Endothelial cell of umbilical vein (primary cell): ENCODE results near the gene SATB2. TPM values are rescaled to one million over a fixed set of nuclear protein-coding genes. Genes with fewer than 3 reads are reported as not detected.

ENCODE experiments used
- BruUV-seq: library from RNA; stranded (reverse); fragments of 400-500 nt; replicated peaks from 2 replicates; lab custom pipeline; 2021; lab: Mats Ljungman, UMichigan
- CTCF ChIA-PET: fragments of 300-600, 350-600 bp; sonication (Branson Sonifier 250); formaldehyde crosslinking; loops from one replicate; lab custom pipeline; 2021; ENCODE audit warnings: antibody characterized with exemption, inconsistent platforms; lab: Charles Lee
- POLR2A ChIA-PET: fragments of 300-600, 350-600 bp; sonication (Branson Sonifier 250); formaldehyde crosslinking; loops from one replicate; lab custom pipeline; 2021; ENCODE audit warnings: antibody characterized with exemption, inconsistent platforms; lab: Charles Lee
- DNase-seq: peaks from one replicate; pipeline ENCODE4 v3.0.0-alpha.2; 2011; ENCODE audit warnings: low read depth, low spot score
- FAIRE-seq: peaks from 2 replicates; lab custom pipeline; 2011; peaks lifted over from hg19 to GRCh38; lab: Jason Lieb, UNC
- H2AFZ ChIP-seq: 2 replicates; pipeline ENCODE4 v1.6.0; 2012; ENCODE audit warnings: low read depth, low read length, control low read depth, inconsistent platforms
- H3K27ac ChIP-seq: 2 replicates; pipeline ENCODE4 v1.5.1; 2011; ENCODE audit warnings: low read depth, mild to moderate bottlenecking, control low read depth, low read length, moderate library complexity; ENCODE audit not compliant: insufficient read depth
- H3K27me3 ChIP-seq, 2 experiments: 2 replicates each; pipeline versions ENCODE4 v1.6.0 to v1.6.1; 2011; ENCODE audit warnings: low read length in 2 of 2, mixed read lengths in 1 of 2; ENCODE audit not compliant: control insufficient read depth in 2 of 2, insufficient read depth in 2 of 2
- H3K36me3 ChIP-seq, 2 experiments: 2 replicates in 1 of 2; 3 replicates in 1 of 2; pipeline ENCODE4 v1.5.1; 2011; ENCODE audit warnings: low read length in 2 of 2, mild to moderate bottlenecking in 1 of 2, moderate library complexity in 1 of 2; ENCODE audit not compliant: control insufficient read depth in 2 of 2, insufficient read depth in 2 of 2; ENCODE audit errors: extremely low read depth in 1 of 2
- H3K4me1 ChIP-seq: 3 replicates; pipeline ENCODE4 v1.5.1; 2011; ENCODE audit warnings: mild to moderate bottlenecking, low read length; ENCODE audit not compliant: control insufficient read depth, insufficient read depth; ENCODE audit errors: extremely low read depth
- H3K4me2 ChIP-seq: 2 replicates; pipeline ENCODE4 v1.6.1; 2011; ENCODE audit warnings: low read length, control low read depth, mixed read lengths; ENCODE audit not compliant: insufficient read depth
- H3K4me3 ChIP-seq, 3 experiments: fragments of 200-600 bp in 1 of 3; sonication (generic), shearing (Covaris generic) in 1 of 3; replicated peaks in 1 of 3; 2 replicates each; pipeline ENCODE4 v1.5.1; 2011 to 2016; ENCODE audit warnings: control low read depth in 3 of 3, low read length in 3 of 3, mild to moderate bottlenecking in 2 of 3, inconsistent platforms in 1 of 3, low read depth in 1 of 3, moderate library complexity in 1 of 3; ENCODE audit not compliant: insufficient read depth in 1 of 3
- H3K79me2 ChIP-seq: 2 replicates; pipeline ENCODE4 v1.6.0; 2012; ENCODE audit warnings: low read length, inconsistent platforms; ENCODE audit not compliant: control insufficient read depth, insufficient read depth
- H3K9ac ChIP-seq: replicated peaks from 2 replicates; pipeline ENCODE3; 2011; ENCODE audit warnings: low read length, control low read depth; ENCODE audit not compliant: insufficient read depth; ENCODE audit errors: extremely low read depth
- H3K9me1 ChIP-seq: replicated peaks from 3 replicates; pipeline ENCODE4 v1.6.0; 2011; ENCODE audit warnings: mild to moderate bottlenecking, low read length; ENCODE audit not compliant: control insufficient read depth, insufficient read depth; ENCODE audit errors: extremely low read depth
- H3K9me3 ChIP-seq: replicated peaks from 2 replicates; pipeline ENCODE4 v1.5.1; 2012; ENCODE audit warnings: low read length, inconsistent platforms; ENCODE audit not compliant: control insufficient read depth, insufficient read depth
- H4K20me1 ChIP-seq: replicated peaks from 2 replicates; pipeline ENCODE3; 2011; ENCODE audit warnings: mild to moderate bottlenecking, low read length; ENCODE audit not compliant: control insufficient read depth, insufficient read depth; ENCODE audit errors: extremely low read depth
- CTCF ChIP-seq, 2 donors: IDR thresholded peaks; 1 replicate in 1 of 2; 2 replicates in 1 of 2; pipeline ENCODE4 v1.5.1; 2011; ENCODE audit warnings: low read length in 2 of 2, mild to moderate bottlenecking in 2 of 2, moderate library complexity in 2 of 2, control low read depth in 1 of 2, inconsistent platforms in 1 of 2, low read depth in 1 of 2; ENCODE audit not compliant: insufficient read depth in 1 of 2; ENCODE audit errors: extremely low read depth in 1 of 2
- EZH2 ChIP-seq: IDR thresholded peaks from 2 replicates; pipeline ENCODE4 v1.6.1; 2012; ENCODE audit warnings: borderline replicate concordance, low read depth, mild to moderate bottlenecking, moderate library complexity, low read length, inconsistent platforms; ENCODE audit not compliant: severe bottlenecking
- FOS ChIP-seq: IDR thresholded peaks from 2 replicates; pipeline ENCODE4 v1.6.1; 2011; ENCODE audit warnings: mild to moderate bottlenecking, low read length, moderate library complexity, borderline replicate concordance; ENCODE audit not compliant: insufficient read depth
- GATA2 ChIP-seq: IDR thresholded peaks from 2 replicates; pipeline ENCODE4 v1.7.0; 2011; ENCODE audit warnings: low read depth, mild to moderate bottlenecking, moderate library complexity, mixed read lengths, low read length; ENCODE audit not compliant: insufficient read length, insufficient read depth
- JUN ChIP-seq: IDR thresholded peaks from 2 replicates; pipeline ENCODE4 v1.6.1; 2011; ENCODE audit warnings: borderline replicate concordance, low read depth; ENCODE audit not compliant: insufficient read length, insufficient read depth
- MAX ChIP-seq: IDR thresholded peaks from 2 replicates; pipeline ENCODE4 v1.6.1; 2011; ENCODE audit not compliant: insufficient read depth, insufficient read length
- MYC ChIP-seq: IDR thresholded peaks from one replicate; pipeline ENCODE4 v1.6.1; 2011; ENCODE audit warnings: mild to moderate bottlenecking, low read depth, low read length
- POLR2A ChIP-seq: IDR thresholded peaks from 2 replicates; pipeline ENCODE4 v1.6.1; 2012; ENCODE audit warnings: low read depth, mild to moderate bottlenecking, control low read depth, low read length
- POLR2AphosphoS5 ChIP-seq: IDR thresholded peaks from 2 replicates; pipeline ENCODE4 v1.6.1; 2012; ENCODE audit warnings: low read depth, mild to moderate bottlenecking, control low read depth, low read length, moderate library complexity; ENCODE audit not compliant: insufficient read depth
- dilution Hi-C: fragments of 300-500 bp; cut with MboI; formaldehyde crosslinking; loops from one replicate; pipeline ENCODE4 v1.15.0; 2019; ENCODE audit warnings: low sequenced_read_pairs; ENCODE audit not compliant: extremely low pct_ligation_motif_present
- intact Hi-C: fragments of 100-400 bp; cut with micrococcal nuclease; formaldehyde crosslinking; loops from one replicate; pipeline ENCODE4 v1.10.0; 2022
- polyA plus RNA-seq, 4 experiments: library from polyadenylated mRNA; depleted of rRNA in 3 of 4; stranded (reverse) in 3 of 4; unstranded in 1 of 4; fragments of >200 nt; gene quantifications; 2 replicates each; pipeline versions ENCODE4 v1.2.1 to v1.2.3, GENCODE V29; 2011 to 2012; ENCODE audit warnings: missing spikeins in 1 of 4
- total RNA-seq: library from RNA; stranded (reverse); gene quantifications from 2 replicates; pipeline ENCODE4 v1.2.3, GENCODE V29; 2021

SATB2 gene
- total and polyA plus RNA-seq, 2 donors (not counting 3 experiments of a cell fraction or from before 2014, with no cell fraction given): 0.47 to 1.1 TPM

DNA sequence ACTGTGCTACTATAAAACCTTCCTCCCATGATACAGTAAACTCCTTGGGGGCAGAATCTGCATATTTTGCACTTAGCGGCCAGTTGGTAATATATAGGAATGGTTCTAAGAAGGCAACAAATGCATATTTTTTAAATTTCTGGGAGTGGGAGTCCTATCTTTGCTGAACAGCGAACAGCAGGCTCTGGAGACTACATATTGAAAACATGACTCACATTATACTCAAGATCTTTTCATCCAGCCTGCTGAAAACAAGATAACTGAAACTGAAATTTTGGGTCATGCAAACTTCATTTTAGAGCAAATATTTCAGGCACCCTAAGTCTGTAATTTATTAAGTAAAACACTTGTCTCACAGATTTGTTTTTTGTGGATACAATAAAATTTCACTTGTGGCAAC lies 122.2 kb downstream of the SATB2 start:
- FAIRE-seq: no peak
- Histone ChIP-seq H4K20me1 (no peaks in the 10 kb centered on the region), H3K9me3 (no peaks in the 10 kb centered on the region), H3K27me3 (no peaks in the 10 kb centered on the region), H3K9ac (no peak overlapping the region), H3K27ac (no peak overlapping the region), H3K4me1 (no peaks in the 10 kb centered on the region), H3K79me2 (no peaks in the 10 kb centered on the region), H3K9me1 (no peaks in the 10 kb centered on the region), H3K4me2 (no peak overlapping the region), H3K4me3 (no peak overlapping the region), H3K36me3 (no peaks in the 10 kb centered on the region), H2AFZ (no peak overlapping the region)
- dilution Hi-C loops: no loop called here
- BruUV-seq: no TSS peak
- CTCF ChIA-PET: no interaction called here
- POLR2A ChIA-PET: no interaction called here
- intact Hi-C loops: no loop called here
- DNase-seq: no peak
- TF ChIP-seq POLR2A (no peak), MAX (no peak), JUN (no peak), FOS (no peak), MYC (no peak), CTCF (IDR thresholded peaks at IDR 0.05; ENCODE audit: extremely low read depth in 1 of 2, insufficient read depth in 1 of 2, low read depth in 1 of 2, low read length in 2 of 2) (no peak), EZH2 (no peak), POLR2AphosphoS5 (no peak), GATA2 (no peak)
